Testis (tissue), 3 donors: ENCODE results near the gene C1QTNF5. TPM values are rescaled to one million over a fixed set of nuclear protein-coding genes. Genes with fewer than 3 reads are reported as not detected.

ENCODE experiments used
- DNase-seq: peaks from one replicate; pipeline ENCODE4 v3.0.0-alpha.2; 2019
- H3K27ac ChIP-seq, 2 donors: fragments of 200-600 bp; sonication (generic); one replicate each; pipeline ENCODE4 v1.5.1; 2019
- H3K27me3 ChIP-seq: fragments of 200-600 bp; sonication (generic); one replicate; pipeline ENCODE4 v1.5.1; 2019
- H3K36me3 ChIP-seq: fragments of 200-600 bp; sonication (generic); one replicate; pipeline ENCODE4 v1.5.1; 2017; ENCODE audit warnings: low read depth; ENCODE audit errors: missing control alignments
- H3K4me1 ChIP-seq: fragments of 200-600 bp; sonication (generic); one replicate; pipeline ENCODE4 v1.5.1; 2019
- H3K4me3 ChIP-seq, 2 donors: fragments of 200-600 bp; sonication (generic); one replicate each; pipeline ENCODE4 v1.5.1; 2017 to 2019
- H3K9me3 ChIP-seq: fragments of 200-600 bp; sonication (generic); one replicate; pipeline ENCODE4 v1.5.1; 2017
- CTCF ChIP-seq, 3 experiments: fragments of 450-650 bp in 2 of 3; fragments of 200-600 bp in 1 of 3; sonication (generic) in 1 of 3; IDR thresholded peaks; one replicate each; pipeline ENCODE4 v1.5.1; 2016 to 2019; ENCODE audit warnings: antibody characterized with exemption in 3 of 3, mild to moderate bottlenecking in 2 of 3, moderate library complexity in 1 of 3
- POLR2A ChIP-seq: fragments of 450-650 bp; IDR thresholded peaks from one replicate; pipeline ENCODE4 v1.6.1; 2017; ENCODE audit warnings: antibody characterized with exemption, mild to moderate bottlenecking, moderate library complexity
- WGBS, 2 donors: methylation state at CpG; one replicate each; pipeline ENCODE4 v1.1.5; 2018; 5-methylcytosine and 5-hydroxymethylcytosine counted together
- intact Hi-C: fragments of 100-400 bp; cut with DNase I; formaldehyde crosslinking; loops from one replicate; pipeline ENCODE4 v1.15.1; 2023; ENCODE audit warnings: low total_unique reads
- polyA plus RNA-seq: library from polyadenylated mRNA; stranded (reverse); fragments of 350-450 nt; fragmentation: Illumina TruSeq; extraction: RNeasy Lipid Tissue Mini Kit (QIAGEN cat#74804); gene quantifications from one replicate; pipeline ENCODE4 v1.2.3, GENCODE V29; 2014; ENCODE audit warnings: low read depth, low replicate concordance; ENCODE audit not compliant: insufficient read depth
- total RNA-seq, 2 donors: library from RNA; depleted of rRNA; stranded (reverse); fragments of >200 nt; gene quantifications; one replicate each; pipeline ENCODE4 v1.2.3, GENCODE V29; 2016

C1QTNF5 gene
- total and polyA plus RNA-seq, 3 donors from 2014 or later, result 4.7 to 12.6 (median 5.3) TPM

- Histone ChIP-seq H3K27ac (peak overlapping the region in 1 of 2 donors; percentile 71), H3K9me3 (no peaks in the 10 kb centered on the region), H3K27me3 (no peaks in the 10 kb centered on the region), H3K36me3 (no peaks in the 10 kb centered on the region), H3K4me1 (peaks cover 49% of the 10 kb centered on the region), H3K4me3 (no peak overlapping the region)
- TF ChIP-seq POLR2A, result no peak
- TF ChIP-seq CTCF (IDR thresholded peaks at IDR 0.05), result no peak
- intact Hi-C loops, result no loop called here
- no peak for DNase-seq
- 52 to 63% methylated on average over 11 of the region's 11 CpGs for WGBS, 2 donors
These were observed 21.4 kb upstream of the C1QTNF5 start for GRCh38 chr11:119361941-119362725.

GRCh38 chr11:119361056-119361787 is 20.5 kb upstream of the C1QTNF5 start:
- no peak overlapping the region for H3K4me3 ChIP-seq
- H3K4me1 ChIP-seq, result peaks cover 41% of the 10 kb centered on the region
- WGBS, 2 donors, result 39 to 45% methylated on average over 5 to 8 of the region's 8 CpGs
- peak overlapping the region; percentile 6 to 71 for H3K27ac ChIP-seq
- H3K9me3 ChIP-seq, result no peaks in the 10 kb centered on the region
- no peak for TF ChIP-seq CTCF (IDR thresholded peaks at IDR 0.05)
- TF ChIP-seq POLR2A, result no peak
- H3K36me3 ChIP-seq, result no peaks in the 10 kb centered on the region
- H3K27me3 ChIP-seq, result no peaks in the 10 kb centered on the region
- intact Hi-C loops, result no loop called here
- no peak for DNase-seq

GRCh38 chr11:119359365-119360214 is 18.9 kb upstream of the C1QTNF5 start:
- DNase-seq, result no peak
- TF ChIP-seq POLR2A (no peak), CTCF (IDR thresholded peaks at IDR 0.05) (no peak)
- Histone ChIP-seq H3K27me3 (no peaks in the 10 kb centered on the region), H3K4me3 (no peak overlapping the region), H3K36me3 (no peaks in the 10 kb centered on the region), H3K9me3 (no peaks in the 10 kb centered on the region), H3K4me1 (peaks cover 31% of the 10 kb centered on the region), H3K27ac (no peak overlapping the region)
- intact Hi-C loops, result loop anchor here (10.0 kb wide), 1 partner anchor 115 kb away; no protein-coding TSS in a partner anchor
- 80 to 82% methylated on average over 10 of the region's 10 CpGs for WGBS, 2 donors

- no peak for TF ChIP-seq CTCF (IDR thresholded peaks at IDR 0.05)
- no peak for TF ChIP-seq POLR2A
- intact Hi-C loops, result loop anchor here (2.0 to 10.0 kb wide), 2 partner anchors 18 to 118 kb away; no protein-coding TSS in a partner anchor
- Histone ChIP-seq H3K9me3 (no peaks in the 10 kb centered on the region), H3K36me3 (no peaks in the 10 kb centered on the region), H3K4me3 (peak overlapping the region; percentile 39 to 63), H3K4me1 (peaks cover 24% of the 10 kb centered on the region), H3K27me3 (no peaks in the 10 kb centered on the region), H3K27ac (peak overlapping the region; percentile 27 to 69)
- WGBS, 2 donors, result 35 to 36% methylated on average over 5 to 11 of the region's 13 CpGs
- no peak for DNase-seq
These were observed 16.4 kb upstream of the C1QTNF5 start for GRCh38 chr11:119357074-119357473.
